HG02798 (cell line): ENCODE measurements around the gene ARHGAP45.
"Not testable (repeated sequence)": the region's sequence is repeated elsewhere in the genome, so short reads cannot be mapped to it uniquely, and the experiment has no call there.

Experiments
- ATAC-seq: cut with Tn5 transposase; IDR thresholded peaks from one replicate; pipeline ENCODE4 v1.9.1; 2021; ENCODE audit warnings: mild to moderate bottlenecking; ENCODE audit not compliant: unreplicated experiment, poor library complexity

The ARHGAP45 gene

GRCh38 chr19:1126984-1127760, 60.2 kb downstream of the ARHGAP45 start:
- ATAC-seq, result no peak

DNA sequence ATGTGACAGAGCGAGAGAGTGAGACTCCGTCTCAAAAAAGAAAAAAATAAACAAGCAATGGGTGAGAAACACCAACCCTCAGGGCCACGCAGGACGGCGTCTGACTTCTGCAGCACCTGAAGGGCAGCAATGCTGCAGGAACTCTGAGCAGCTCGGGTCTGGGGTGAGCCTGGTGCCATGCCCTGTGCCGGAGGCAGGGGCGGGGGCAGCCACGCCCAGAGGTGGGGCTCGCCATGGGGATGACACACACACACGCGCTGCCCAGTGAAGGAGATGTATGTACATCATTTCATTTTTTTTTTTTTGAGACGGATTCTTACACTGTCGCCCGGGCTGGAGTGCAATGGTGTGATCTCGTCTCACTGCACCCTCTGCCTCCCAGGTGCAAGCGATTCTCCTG, 61.1 kb downstream of the ARHGAP45 start:
- ATAC-seq, result no peak

GRCh38 chr19:1129084-1129483, 62.1 kb downstream of the ARHGAP45 start:
- ATAC-seq, result not testable (repeated sequence)

- ATAC-seq, result no peak
Measured at GRCh38 chr19:1129535-1129934, 62.6 kb downstream of the ARHGAP45 start.

DNA sequence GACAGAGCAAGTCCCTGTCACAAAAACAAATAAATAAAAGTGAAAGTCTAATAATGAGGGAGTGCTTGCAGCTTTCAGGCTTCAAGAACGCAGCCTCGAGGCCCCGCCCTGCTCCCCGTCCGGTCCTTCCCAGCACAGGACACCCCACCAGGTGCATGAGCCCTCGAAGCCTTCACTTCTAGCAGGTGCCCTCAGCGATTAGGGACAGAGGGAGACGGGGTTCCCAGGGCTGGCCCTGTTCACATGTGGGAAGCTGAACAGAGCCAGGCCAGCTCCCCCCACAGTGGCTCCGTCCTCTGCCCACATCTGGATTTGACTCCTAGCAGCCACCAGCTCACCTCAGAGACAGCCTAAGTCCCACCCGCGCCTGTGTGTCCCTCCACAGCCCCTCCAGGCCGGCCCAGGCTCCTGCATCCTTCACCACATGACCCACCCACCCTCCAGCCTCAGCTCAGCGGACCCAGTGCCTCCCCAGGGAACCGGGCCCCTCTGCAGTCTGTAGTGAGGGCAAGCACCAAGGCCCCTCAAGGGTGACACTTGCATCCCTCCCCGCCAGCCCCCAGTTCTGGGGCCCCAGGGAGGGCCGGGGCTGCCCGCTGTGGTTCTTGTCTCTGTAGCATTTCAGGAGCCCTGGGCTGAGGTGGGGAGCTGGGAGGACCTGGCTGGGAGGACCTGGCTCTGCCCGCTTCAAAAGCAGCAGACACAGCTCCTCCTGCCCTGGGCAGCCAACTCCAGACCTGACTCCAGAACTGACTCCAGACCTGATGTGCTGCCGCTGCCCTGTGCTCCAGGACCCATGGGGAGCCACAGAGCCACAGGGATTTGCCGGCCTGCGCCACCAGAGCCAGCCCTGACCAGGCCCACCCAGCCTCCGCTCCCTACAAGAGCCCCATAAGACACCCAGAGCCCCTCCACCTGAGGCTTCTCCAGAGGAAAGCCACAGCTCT, 64.1 kb downstream of the ARHGAP45 start:
- ATAC-seq, result no peak

GRCh38 chr19:1131718-1132551, 65.0 kb downstream of the ARHGAP45 start:
- peak; percentile 43 for ATAC-seq

GRCh38 chr19:1132552-1133383, 65.8 kb downstream of the ARHGAP45 start:
- ATAC-seq, result peak; percentile 7

- peak; percentile 73 for ATAC-seq
Measured at GRCh38 chr19:1133471-1133929, 66.5 kb downstream of the ARHGAP45 start.

DNA sequence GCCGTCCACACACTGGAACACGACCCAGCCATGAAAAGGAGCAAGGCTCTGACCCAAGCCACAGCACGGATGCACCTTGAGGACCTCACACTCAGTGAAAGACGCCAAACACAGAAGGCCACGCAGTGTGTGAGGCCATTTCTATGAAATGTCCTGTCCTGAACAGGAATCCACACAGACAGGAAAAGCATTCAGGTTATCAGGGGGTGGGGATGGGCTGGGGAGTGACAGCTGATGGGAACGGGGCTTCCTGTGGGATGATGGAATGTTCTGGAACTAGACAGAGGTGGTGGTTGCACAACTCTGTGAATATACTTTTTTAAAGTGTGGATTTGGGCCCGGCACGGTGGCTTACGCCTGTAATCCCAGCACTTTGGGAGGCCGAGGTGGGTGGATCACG, 67.5 kb downstream of the ARHGAP45 start:
- no peak for ATAC-seq

DNA sequence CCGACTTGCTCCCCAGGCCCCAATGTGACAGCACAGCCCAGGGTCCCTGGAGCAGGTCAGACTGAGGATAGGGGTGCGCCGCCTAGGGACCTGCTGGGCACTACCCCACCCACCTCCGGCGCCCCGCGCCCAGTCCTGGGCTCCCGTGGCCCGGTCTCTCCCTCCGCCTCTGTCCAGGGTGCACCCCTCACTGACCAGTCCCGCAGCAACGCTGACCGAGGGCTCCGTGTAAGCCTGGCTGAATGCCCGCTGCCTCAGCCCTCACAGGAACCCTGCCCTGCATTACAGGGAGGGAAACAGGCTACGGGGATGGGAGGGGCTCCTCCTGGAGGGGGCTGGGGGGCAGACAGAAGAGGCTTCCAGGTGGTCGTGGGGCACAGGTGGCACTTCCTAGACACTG, 68.5 kb downstream of the ARHGAP45 start:
- ATAC-seq, result no peak

DNA sequence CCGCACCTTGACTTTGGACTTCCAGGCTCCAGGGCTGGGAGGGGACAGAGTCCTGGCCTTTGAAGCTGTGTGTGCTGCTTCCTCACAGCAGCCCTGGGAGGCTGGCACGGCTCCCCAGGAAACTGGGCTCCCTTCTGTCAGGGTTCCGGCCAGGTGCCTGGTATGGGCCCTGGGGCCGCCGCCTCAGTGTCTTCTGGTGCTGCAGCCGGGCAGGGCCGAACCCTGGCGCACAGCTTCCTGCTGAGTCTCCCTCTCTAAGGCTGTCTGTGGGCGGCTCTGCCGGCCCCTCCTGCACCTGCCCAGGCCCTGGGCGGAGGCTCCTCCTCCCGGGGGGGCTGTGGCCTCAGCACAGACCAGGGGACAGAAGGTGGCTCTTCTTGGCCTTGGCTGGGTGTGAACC, 69.2 kb downstream of the ARHGAP45 start:
- no peak for ATAC-seq
